Cardiac fibroblast (primary cell): ENCODE measurements around the gene FBXO42.

ENCODE experiments used
- DNase-seq, 2 donors: peaks; one replicate each; pipeline versions ENCODE4 v3.0.0 to v3.0.0-alpha.2; 2010; ENCODE audit warnings: low read depth in 2 of 2
- H3K4me3 ChIP-seq, 2 donors: replicated peaks in 1 of 2; 1 replicate in 1 of 2; 2 replicates in 1 of 2; pipeline ENCODE4 v1.5.1; 2011; ENCODE audit warnings: low read depth in 2 of 2, low read length in 2 of 2, mild to moderate bottlenecking in 2 of 2, moderate library complexity in 1 of 2
- TF ChIP-seq, protein P1 (sequence below): IDR thresholded peaks from one replicate; pipeline ENCODE4 v1.5.1; 2011; ENCODE audit warnings: low read depth, mild to moderate bottlenecking, low read length, inconsistent platforms

FBXO42 gene

DNA sequence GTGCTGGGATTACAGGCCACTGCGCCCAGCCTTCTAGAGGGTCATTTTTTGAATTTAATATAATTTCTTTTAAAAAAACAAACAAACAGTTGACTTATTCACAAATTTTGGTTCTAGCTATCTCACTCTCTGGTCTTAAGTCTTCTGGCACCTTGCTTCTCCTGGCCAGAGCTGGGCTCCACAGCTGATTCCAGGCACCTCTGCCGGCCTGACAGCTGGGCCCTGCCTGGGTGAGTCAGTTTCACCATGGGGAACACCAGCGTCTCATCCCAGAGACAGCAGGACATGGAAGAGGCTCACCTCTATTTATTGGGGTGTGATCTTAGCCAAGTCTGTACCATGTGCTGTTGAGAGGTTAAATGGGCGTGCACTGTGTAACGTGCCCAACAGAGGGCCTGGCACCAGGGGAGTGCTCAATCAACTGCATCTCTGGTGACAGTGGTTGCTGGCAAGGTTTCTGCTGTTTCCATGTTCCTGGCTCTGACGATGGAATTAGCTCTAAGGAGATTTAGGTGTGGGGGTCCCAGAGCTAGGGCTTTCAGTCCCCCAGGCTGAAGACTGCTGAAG lies 116.3 kb downstream of the FBXO42 start:
- TF ChIP-seq, protein P1, sequence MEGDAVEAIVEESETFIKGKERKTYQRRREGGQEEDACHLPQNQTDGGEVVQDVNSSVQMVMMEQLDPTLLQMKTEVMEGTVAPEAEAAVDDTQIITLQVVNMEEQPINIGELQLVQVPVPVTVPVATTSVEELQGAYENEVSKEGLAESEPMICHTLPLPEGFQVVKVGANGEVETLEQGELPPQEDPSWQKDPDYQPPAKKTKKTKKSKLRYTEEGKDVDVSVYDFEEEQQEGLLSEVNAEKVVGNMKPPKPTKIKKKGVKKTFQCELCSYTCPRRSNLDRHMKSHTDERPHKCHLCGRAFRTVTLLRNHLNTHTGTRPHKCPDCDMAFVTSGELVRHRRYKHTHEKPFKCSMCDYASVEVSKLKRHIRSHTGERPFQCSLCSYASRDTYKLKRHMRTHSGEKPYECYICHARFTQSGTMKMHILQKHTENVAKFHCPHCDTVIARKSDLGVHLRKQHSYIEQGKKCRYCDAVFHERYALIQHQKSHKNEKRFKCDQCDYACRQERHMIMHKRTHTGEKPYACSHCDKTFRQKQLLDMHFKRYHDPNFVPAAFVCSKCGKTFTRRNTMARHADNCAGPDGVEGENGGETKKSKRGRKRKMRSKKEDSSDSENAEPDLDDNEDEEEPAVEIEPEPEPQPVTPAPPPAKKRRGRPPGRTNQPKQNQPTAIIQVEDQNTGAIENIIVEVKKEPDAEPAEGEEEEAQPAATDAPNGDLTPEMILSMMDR = peak; percentile 14
- peak in 1 of 2 donors; percentile 22 for DNase-seq
- peak overlapping the region; percentile 64 to 68 for H3K4me3 ChIP-seq

DNA sequence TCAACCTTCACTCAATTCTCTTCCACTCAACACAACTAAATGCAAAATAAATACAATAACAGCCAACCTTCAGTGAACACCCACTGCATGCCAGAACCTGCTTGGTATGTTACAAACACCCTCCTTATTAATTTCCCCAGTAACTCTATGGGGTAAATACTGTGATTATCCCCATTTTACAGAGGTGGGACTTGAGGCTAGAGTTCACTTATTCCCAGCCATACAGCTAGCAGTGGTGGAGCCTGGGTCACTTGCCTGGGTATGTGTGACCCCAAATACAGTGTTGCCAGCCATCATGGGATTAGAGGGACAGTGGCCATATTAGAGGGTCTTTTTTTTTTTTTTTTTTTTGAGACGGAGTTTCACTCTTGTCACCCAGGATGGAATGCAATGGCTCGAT lies 116.9 kb downstream of the FBXO42 start:
- TF ChIP-seq, protein P1 = no peak
- no peak for DNase-seq
- H3K4me3 ChIP-seq = no peak overlapping the region

DNA sequence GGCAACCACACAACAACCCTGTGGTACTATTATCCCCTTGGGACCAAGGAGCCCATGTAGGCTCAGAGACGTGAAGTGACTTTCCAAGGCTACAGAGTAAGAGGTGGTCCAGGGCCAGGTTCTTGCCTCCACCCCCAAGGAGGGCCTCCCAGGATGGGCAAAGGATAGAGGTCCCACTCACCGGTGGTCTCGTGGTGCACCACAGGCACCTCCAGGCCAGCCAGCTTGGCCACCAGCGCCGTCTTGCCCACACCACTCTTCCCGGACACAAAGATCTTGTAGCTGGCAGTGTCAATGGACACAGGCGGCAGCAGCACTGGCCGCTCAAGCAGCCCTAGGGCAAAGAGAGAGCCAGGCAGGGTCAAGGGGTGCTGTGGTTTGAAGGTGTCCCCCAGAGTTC lies 118.8 kb downstream of the FBXO42 start:
- TF ChIP-seq, protein P1 = no peak
- DNase-seq = no peak
- H3K4me3 ChIP-seq = no peak overlapping the region

DNA sequence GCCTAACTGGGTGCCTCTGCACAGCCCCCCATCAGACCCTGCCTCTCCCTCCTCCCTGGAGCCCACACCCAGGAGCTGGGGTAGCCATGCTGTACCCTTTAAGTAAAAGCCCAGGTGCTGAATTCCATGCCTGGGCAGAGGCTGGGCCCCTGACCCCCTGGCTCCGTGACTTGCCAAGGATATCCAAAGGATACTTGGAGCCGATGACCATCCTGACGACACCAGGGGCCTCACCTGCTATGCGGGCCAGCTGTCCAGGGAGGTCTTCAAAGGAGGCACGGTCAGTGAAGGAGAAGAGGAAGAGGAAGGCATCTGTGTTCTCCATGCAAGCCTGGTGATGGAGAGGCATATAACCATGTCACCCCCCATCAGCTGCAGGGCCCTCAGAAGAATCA lies 120.0 kb downstream of the FBXO42 start:
- no peak for DNase-seq
- no peak overlapping the region for H3K4me3 ChIP-seq
- TF ChIP-seq, protein P1 = no peak

DNA sequence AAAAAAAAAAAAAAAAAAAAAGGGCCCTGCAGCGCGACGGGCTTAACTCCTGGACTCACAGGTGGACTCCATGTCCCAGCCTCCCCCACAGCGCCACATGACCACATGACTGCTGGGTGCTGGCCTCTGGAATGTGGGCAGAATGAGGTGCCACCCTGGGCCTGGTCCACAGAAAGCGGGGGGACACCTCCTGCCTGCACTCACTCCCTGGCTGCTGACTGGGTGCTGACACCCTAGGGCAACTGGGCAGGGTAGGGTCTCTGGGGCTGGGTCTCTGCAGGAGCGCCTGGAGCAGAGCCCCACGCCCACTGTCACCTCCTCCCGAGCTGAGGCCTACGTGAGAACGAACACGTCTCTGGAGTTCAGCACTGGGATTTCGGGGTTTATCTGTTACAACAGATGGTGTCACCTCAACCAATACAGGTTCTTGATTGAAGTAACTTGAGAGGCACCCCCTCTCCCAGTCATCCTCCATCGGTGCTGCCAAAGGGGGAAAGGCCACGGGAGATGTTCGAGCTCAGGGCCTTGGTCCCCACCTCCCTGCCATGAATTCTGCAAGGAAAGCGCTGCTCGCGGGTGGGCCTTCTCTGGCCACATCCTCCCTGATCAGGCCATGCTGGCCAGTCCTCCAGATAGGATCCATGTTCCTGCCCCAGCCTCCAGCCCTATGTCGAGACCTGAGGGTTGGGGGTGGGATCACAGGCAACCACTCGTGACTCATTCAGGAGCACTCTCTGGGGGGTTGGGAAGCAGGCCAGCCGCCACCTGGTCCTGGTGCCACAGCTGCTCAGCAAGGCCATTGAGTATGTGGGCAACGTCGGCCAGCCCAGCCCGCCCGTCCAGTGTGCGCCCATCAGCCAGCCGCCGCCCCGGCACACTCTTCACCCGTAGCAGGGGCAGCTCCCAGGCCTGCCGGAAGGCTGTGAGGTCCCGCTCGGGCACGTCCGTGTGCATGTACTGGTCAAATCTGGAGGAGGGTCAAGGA lies 120.7 kb downstream of the FBXO42 start:
- DNase-seq = no peak
- TF ChIP-seq, protein P1 = no peak
- H3K4me3 ChIP-seq = no peak overlapping the region

DNA sequence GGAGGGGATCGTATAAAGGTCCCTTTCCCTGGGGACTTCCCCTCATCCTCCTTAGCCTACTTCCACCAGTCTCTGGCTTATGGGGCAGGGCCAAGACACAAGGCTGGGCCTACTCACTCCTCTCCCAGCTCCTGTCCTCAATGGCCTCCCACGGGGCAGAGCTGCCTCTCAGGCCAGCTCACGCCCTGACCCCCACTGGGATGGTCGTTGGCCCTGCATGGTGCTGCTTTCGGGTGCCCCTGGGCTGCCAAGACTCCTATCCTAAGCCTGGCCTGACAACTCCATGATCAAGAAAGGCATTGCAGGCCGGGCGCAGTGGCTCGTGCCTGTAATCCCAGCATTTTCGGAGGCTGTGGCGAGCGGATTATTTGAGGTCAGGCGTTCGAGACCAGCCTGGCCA lies 121.5 kb downstream of the FBXO42 start:
- no peak for DNase-seq

More for the DNA sequence above, 121.5 kb downstream of the FBXO42 start:
- H3K4me3 ChIP-seq = no peak overlapping the region
- TF ChIP-seq, protein P1 = no peak
